ENCODE data around the gene SNRPA1.

Gene SNRPA1

GRCh38 chr15:101322016-101322695 is 27.1 kb upstream of the SNRPA1 start:
- Mint-ChIP-seq H3K27me3 (ENCODE audit: low read depth) (peaks cover 47% of the 10 kb centered on the region), H3K27ac (no peak overlapping the region), H3K36me3 (ENCODE audit: low read depth) (no peaks in the 10 kb centered on the region), H3K9me3 (no peaks in the 10 kb centered on the region), H3K4me1 (peaks cover 14% of the 10 kb centered on the region), H3K4me3 (no peak overlapping the region)
- TF ChIP-seq, protein P1, sequence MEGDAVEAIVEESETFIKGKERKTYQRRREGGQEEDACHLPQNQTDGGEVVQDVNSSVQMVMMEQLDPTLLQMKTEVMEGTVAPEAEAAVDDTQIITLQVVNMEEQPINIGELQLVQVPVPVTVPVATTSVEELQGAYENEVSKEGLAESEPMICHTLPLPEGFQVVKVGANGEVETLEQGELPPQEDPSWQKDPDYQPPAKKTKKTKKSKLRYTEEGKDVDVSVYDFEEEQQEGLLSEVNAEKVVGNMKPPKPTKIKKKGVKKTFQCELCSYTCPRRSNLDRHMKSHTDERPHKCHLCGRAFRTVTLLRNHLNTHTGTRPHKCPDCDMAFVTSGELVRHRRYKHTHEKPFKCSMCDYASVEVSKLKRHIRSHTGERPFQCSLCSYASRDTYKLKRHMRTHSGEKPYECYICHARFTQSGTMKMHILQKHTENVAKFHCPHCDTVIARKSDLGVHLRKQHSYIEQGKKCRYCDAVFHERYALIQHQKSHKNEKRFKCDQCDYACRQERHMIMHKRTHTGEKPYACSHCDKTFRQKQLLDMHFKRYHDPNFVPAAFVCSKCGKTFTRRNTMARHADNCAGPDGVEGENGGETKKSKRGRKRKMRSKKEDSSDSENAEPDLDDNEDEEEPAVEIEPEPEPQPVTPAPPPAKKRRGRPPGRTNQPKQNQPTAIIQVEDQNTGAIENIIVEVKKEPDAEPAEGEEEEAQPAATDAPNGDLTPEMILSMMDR (IDR thresholded peaks at IDR 0.05; ENCODE audit: unreplicated experiment in 3 of 3) = no peak

DNA sequence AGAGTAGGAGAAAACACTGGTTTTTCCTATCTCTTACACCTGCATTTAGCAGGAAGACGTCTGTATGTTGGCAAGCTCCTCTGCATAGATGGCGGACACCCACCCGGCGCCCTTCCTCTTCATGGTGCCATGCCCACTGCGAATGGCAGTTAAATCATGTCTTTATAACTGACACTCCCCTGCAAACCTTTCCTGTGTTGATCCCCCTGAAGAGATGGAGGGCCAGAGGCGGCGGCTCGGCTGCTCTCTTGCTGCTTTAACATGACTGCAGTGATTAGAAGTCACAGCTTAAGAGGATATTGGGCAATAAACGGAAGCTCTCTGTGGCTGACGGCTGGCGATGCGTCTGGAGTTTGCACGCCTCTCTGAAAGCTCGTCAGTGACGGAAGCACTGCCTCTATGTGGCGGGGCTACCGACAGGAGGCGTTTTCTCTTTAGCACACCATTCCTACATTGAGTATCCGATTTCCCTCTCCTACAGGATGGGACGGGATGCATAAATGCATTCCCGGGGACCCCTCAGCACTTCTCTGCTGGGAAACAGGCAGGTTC is 25.5 kb upstream of the SNRPA1 start:
- H3K9me3 Mint-ChIP-seq = no peaks in the 10 kb centered on the region
- no peaks in the 10 kb centered on the region for H3K36me3 Mint-ChIP-seq (ENCODE audit: low read depth)
- TF ChIP-seq, protein P1 (IDR thresholded peaks at IDR 0.05; ENCODE audit: unreplicated experiment in 3 of 3) = peak; percentile 9 to 45 (median 10)
- H3K27ac Mint-ChIP-seq = no peak overlapping the region
- peaks cover 3% of the 10 kb centered on the region for H3K4me1 Mint-ChIP-seq
- peak overlapping the region in 2 of 3 experiments; percentile 6 to 30 for H3K4me3 Mint-ChIP-seq
- peaks cover 41% of the 10 kb centered on the region for H3K27me3 Mint-ChIP-seq (ENCODE audit: low read depth)

- Mint-ChIP-seq H3K36me3 (ENCODE audit: low read depth) (no peaks in the 10 kb centered on the region), H3K27ac (no peak overlapping the region), H3K27me3 (ENCODE audit: low read depth) (peaks cover 36% of the 10 kb centered on the region), H3K4me3 (no peak overlapping the region), H3K4me1 (peaks cover 3% of the 10 kb centered on the region), H3K9me3 (no peaks in the 10 kb centered on the region)
- TF ChIP-seq, protein P1 (IDR thresholded peaks at IDR 0.05; ENCODE audit: unreplicated experiment in 3 of 3) = no peak
Observed at GRCh38 chr15:101318839-101319238, 23.8 kb upstream of the SNRPA1 start.

DNA sequence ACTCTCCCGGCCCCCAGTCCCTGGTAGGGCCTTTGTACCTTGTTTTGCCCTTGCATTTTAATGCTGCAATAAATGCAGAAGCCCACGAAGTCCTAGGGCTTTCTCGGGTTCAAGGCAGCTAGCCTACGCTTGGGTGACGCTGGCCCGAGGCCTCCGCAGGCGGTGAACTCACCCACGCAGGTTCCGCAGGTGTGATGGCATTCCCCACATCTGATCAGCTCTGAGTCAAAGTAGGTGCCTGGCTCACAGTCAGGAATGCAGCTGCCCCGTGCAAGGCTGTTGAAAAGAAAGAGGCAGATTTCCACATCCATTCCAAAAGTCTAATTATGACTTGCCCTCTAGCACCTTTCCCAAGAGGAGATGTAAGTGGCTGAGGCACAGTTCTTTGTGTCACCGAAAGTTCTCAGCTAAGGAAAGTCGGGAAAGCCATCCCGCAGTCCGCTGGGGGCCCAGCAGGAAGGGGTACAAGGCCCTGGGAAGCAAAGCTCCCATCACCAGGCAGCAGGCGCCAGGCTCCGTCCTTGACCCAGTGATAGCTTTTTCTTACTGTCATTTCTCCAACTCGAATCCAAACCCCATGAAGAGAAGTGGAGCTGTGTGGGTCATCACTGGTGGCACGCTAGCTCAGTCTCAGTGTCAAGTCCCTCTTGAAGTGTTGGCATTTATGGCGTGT is 23.2 kb upstream of the SNRPA1 start:
- Mint-ChIP-seq H3K36me3 (ENCODE audit: low read depth) (no peaks in the 10 kb centered on the region), H3K4me3 (no peak overlapping the region), H3K9me3 (no peaks in the 10 kb centered on the region), H3K27ac (no peak overlapping the region), H3K4me1 (peaks cover 3% of the 10 kb centered on the region), H3K27me3 (ENCODE audit: low read depth) (peaks cover 31% of the 10 kb centered on the region)
- TF ChIP-seq, protein P1 (IDR thresholded peaks at IDR 0.05; ENCODE audit: unreplicated experiment in 3 of 3) = no peak

DNA sequence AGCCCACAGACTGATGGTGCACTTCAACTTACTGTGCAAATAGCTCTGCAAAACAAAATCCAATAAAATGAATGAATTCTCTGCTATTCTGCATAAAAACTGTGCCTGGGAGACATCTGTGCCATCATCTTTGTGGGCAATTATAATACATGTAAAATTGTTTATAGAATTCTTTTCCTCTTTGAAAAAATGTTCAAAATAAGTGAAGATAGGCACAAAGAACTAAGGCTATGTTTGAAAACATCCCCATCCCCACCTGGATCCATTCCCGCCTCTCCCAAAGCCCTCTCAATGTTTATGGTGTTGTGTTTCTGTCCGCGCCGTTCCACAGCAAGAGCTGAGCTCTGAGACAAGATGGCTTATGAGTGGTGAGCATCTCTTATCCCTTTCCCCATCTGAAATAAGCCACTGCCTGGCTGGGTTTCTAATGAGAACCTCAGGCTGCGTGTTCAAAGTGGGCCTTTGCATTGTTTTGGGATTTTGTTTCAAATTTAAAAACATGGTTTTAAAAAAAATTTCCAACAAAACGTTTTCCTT is 22.4 kb upstream of the SNRPA1 start:
- Mint-ChIP-seq H3K27ac (no peak overlapping the region), H3K4me3 (no peak overlapping the region), H3K36me3 (ENCODE audit: low read depth) (no peaks in the 10 kb centered on the region), H3K4me1 (peaks cover 3% of the 10 kb centered on the region), H3K9me3 (no peaks in the 10 kb centered on the region), H3K27me3 (ENCODE audit: low read depth) (peaks cover 31% of the 10 kb centered on the region)
- TF ChIP-seq, protein P1 (IDR thresholded peaks at IDR 0.05; ENCODE audit: unreplicated experiment in 3 of 3) = no peak
